Hindlimb muscle (tissue), 1 donor: ENCODE results near the gene GNG11. TPM values are rescaled to one million over a fixed set of nuclear protein-coding genes. Genes with fewer than 3 reads are reported as not detected.

ENCODE experiments used
- DNase-seq: peaks from one replicate; pipeline ENCODE4 v3.0.0-alpha.2; 2013
- polyA plus RNA-seq: library from polyadenylated mRNA; unstranded; fragments of 120-200 nt; gene quantifications from one replicate; pipeline ENCODE4 v1.2.1, GENCODE V29; 2013; ENCODE audit not compliant: insufficient read length

GNG11 gene
- polyA plus RNA-seq, 1 donor: 24.7 TPM

GRCh38 chr7:93948873-93949272 lies 27.3 kb downstream of the GNG11 start:
- DNase-seq: no peak

DNA sequence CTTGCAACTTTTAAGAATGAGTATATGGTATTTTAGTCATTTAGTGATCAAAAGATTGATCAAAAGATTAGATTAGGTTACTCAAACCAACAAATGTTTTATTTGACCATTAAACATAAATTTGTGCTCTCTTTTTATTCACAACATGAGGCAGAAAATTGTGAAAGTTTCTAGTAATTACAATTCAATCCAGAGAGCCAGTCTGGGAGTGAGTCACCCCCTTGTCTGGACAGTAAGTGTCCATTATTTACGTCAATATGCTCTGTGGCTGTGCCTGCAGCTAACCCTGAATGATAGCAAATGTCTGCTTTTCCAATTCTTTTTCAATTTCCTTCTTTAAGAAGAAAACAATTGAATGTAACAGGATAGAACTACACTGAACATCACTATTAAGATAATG lies 27.9 kb downstream of the GNG11 start:
- no peak for DNase-seq

- no peak for DNase-seq
These were observed 33.8 kb downstream of the GNG11 start for GRCh38 chr7:93955304-93955703.

GRCh38 chr7:93957767-93958166 lies 36.2 kb downstream of the GNG11 start:
- no peak for DNase-seq

GRCh38 chr7:93958216-93958615 lies 36.7 kb downstream of the GNG11 start:
- no peak for DNase-seq

DNA sequence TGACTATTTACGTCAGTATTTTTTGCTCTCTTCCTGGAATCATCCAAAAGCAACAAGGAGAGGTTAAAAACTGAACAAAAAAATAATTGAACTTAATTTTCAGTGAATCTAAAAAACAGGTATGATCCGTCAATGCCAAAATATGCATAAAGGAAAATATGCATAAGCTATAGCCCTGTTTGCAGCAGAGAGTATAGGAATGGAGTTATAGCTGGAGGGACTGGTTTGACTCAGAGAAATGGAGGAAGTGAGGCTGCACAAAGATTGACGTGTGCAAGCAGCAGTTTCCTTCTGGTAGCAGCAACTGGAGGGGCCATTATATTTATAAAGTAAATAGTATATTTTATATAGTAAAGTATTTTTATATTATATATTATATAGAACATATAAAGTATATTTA lies 37.1 kb downstream of the GNG11 start:
- DNase-seq: no peak

- no peak for DNase-seq
These were observed 39.5 kb downstream of the GNG11 start for GRCh38 chr7:93960986-93961385.

DNA sequence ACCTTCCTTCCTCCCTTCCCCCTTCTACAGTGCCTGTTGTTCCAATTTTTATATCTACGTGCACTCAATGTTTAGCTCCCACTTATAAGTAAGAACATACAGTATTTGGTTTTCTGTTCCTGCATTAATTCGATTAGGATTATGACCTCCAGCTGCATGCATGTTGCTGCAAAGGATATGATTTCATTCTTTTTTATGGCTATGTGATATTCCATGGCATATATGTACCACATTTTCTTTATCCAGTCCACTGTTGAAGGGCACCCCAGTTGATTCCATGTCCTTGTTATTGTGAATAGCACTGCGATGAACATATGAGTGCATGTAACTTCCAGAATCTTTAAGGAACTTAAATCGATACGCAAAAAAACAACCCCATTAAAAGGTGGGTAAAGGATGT lies 42.7 kb downstream of the GNG11 start:
- DNase-seq: no peak

DNA sequence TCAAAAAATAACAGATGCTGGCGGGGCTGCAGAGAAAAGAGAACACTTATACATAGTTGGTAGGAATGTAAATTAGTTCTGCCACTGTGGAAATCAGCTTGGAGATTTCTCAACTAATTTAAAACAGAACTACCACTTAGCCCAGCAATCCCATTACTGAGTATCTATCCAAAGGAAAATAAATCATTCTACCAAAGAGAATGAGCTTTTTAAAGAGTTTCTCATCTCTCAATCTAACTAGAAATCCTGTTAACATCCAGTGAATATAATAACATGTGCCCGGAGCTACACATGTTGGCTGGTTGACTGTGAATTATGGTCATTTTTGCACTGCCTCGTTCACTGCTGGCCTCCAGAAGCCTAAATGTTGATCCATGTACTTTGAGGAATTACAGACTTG lies 43.3 kb downstream of the GNG11 start:
- no peak for DNase-seq

DNA sequence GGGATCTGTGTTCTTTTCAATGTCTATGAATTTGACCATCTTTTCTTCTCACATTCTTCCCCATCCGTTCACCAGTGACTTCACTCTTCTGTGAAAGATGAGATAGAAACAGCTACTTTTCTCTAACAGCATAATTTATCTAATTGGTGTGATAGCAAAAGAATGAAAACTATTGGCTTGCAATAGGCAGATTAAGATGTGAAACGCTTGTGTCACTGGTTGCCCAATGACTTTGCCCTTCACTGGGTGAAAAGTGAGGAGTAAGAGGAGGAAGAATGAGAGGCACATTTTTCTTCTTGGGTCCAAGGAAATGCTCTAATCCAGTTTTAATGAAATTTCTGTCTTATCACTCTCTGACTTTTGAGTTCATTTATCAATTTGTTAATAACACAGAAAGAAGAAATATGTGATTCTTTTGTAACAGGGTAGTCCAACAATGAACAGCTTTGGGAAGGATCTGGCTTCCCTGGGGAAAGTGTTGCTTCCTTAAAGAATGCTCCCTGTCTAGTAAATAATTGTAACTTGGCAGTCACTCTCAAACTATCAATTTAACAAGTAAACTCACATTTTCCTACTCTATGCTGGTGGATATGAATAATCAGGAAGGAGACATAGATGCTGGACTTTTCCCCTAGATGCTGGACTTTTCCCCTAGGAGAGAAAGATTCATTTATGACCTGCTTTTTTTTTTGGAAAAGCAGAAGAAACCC lies 47.5 kb downstream of the GNG11 start:
- DNase-seq: no peak

DNA sequence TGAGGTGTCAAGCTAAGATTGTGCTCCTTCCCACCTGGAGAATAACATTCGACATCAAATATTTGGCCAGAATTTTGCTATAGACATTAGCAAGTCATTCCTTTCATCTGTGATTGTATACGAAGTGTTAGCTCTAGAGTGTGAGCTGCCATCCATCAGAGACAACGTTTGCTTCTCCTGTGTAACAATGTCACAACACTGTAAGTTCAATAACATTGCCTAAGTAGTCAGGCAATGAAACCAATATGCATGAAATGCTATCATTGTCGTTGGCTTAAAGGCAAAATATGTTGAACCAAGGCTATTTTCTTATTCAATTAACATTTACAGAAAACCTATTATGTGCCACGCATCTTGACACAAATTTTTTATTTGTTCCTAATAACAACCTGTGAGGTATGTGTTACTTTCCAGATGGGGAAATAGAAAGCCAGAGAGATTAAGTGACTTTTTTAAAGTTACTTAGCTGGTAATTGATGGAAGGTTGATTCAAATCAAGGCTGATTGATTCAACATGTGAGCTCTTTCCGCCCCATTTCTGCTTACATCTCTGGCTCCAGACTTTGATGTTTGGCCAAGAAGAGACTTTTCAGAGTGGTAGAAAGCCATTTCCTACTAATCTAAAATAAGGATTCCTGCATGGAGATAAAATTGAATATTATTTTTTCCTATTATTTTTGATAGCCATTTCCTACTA lies 50.6 kb downstream of the GNG11 start:
- no peak for DNase-seq

GRCh38 chr7:93973134-93973533 lies 51.6 kb downstream of the GNG11 start:
- no peak for DNase-seq

GRCh38 chr7:93977211-93977950 lies 55.8 kb downstream of the GNG11 start:
- DNase-seq: no peak

Other genes starting within 250 kb of the GNG11 start
- 1.8 TPM for gene TFPI2, start 31.0 kb upstream of the GNG11 start, polyA plus RNA-seq
- not detected for gene GNGT1, start 15.2 kb upstream of the GNG11 start, polyA plus RNA-seq
- 23.4 TPM for gene BET1, start 82.6 kb downstream of the GNG11 start, polyA plus RNA-seq